ENCODE measurements around the gene MIB2. TPM values are rescaled to one million over a fixed set of nuclear protein-coding genes. Genes with fewer than 3 reads are reported as not detected.

The MIB2 gene
- total RNA-seq, 1 experiment from 2014 or later: 32.4 TPM

DNA sequence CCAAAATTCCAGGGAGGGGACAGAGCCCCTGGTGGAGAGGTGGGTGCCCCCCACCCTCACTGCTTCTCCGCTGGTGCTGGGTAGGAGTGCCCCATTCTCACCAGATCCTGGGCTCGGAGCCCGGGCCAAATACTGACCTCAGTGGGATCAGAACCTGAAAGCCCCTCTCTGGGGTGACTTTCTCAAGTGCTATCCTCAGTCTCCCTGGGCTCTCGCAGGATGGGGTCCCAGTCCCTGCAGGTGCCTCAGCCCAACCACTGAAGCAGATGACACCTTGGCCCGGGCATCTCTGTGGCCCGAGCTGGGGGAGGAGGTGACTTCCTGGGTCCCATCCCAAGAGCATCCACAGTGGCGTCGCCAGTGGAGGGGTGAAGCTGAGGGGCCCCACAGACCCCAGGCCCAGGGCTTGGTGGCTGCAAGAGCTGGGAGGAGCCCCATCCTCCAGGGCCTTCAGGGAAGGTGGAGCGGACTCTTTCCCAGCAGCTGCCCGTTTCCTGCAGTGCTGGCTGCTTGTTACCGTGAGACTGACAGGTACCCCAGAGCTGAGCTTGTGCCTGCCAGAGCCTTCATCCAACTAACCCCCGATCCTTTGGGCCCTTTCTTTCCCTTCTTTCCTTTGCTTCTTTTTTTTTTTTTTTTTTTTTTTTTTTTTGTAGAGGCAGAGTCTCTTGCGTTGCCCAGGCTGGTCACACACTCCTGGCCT, 11.5 kb upstream of the MIB2 start:
- no peak overlapping the region for H3K4me3 Mint-ChIP-seq (ENCODE audit: unreplicated experiment)
- no peaks in the 10 kb centered on the region for H3K36me3 Mint-ChIP-seq (ENCODE audit: insufficient read depth, unreplicated experiment)
- ChIA-PET POLR2A (no interaction called here), CTCF (no interaction called here)
- Histone ChIP-seq H3K4me3 (ENCODE audit: low read depth, low read length) (no peak overlapping the region), H3K9me3 (no peaks in the 10 kb centered on the region), H3K27me3 (replicated peaks; ENCODE audit: control insufficient read depth, insufficient read depth, low read length) (no peaks in the 10 kb centered on the region), H3K4me1 (no peaks in the 10 kb centered on the region; the same call in 1 of the 2 replicates), H3K36me3 (ENCODE audit: control insufficient read depth, insufficient read depth, low read length) (no peaks in the 10 kb centered on the region)
- no peak for TF ChIP-seq CTCF (IDR thresholded peaks at IDR 0.05; ENCODE audit: insufficient read depth in 1 of 2, low read depth in 1 of 2, low read length in 1 of 2, severe bottlenecking in 1 of 2, unreplicated experiment in 1 of 2)
- H3K4me1 Mint-ChIP-seq (ENCODE audit: low read depth, unreplicated experiment): no peaks in the 10 kb centered on the region
- BruUV-seq (replicated peaks): no TSS peak
- H3K27me3 Mint-ChIP-seq (ENCODE audit: insufficient read depth, unreplicated experiment): no peaks in the 10 kb centered on the region
- no peak for DNase-seq
- no peaks in the 10 kb centered on the region for H3K9me3 Mint-ChIP-seq (ENCODE audit: unreplicated experiment)
- intact Hi-C loops (cut with micrococcal nuclease; ENCODE audit: unreplicated experiment): no loop called here
- no peak overlapping the region for H3K27ac Mint-ChIP-seq (ENCODE audit: unreplicated experiment)

DNA sequence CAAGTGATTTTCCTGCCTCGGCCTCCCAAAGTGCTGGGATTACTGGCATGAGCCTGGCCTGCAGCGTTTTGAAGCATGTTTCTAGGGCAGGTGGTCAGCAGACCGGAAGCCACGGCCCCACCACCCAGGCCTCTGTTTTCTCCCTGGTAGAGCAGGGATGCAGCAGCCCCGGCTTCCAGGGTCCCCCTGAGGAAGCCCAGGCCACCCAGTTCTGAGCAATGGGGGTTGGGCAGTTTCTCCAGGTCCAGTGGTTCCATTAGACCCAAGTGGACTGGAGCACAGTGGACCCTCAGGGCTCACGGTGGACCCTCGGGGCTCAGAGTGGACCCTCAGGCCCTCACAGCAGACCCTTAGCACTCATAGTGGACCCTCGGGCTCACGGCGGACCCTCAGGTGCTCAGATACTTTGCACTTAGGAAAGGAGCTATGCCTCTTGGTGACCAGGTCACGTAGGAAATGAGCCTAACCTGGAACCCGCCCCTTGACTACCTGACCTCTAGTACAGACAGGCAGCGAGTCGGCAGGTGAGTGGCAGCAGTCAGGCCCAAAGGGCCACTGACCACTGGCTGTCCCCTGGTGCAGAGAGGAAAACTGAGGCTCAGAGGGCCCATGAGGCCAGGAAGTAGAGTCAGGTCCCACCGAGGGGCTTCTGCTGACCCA, 10.8 kb upstream of the MIB2 start:
- Mint-ChIP-seq H3K4me3 (ENCODE audit: unreplicated experiment) (no peak overlapping the region), H3K4me1 (ENCODE audit: low read depth, unreplicated experiment) (no peaks in the 10 kb centered on the region), H3K9me3 (ENCODE audit: unreplicated experiment) (no peaks in the 10 kb centered on the region), H3K27ac (ENCODE audit: unreplicated experiment) (no peak overlapping the region), H3K36me3 (ENCODE audit: insufficient read depth, unreplicated experiment) (no peaks in the 10 kb centered on the region), H3K27me3 (ENCODE audit: insufficient read depth, unreplicated experiment) (no peaks in the 10 kb centered on the region)
- no peak for DNase-seq
- Histone ChIP-seq H3K27me3 (replicated peaks; ENCODE audit: control insufficient read depth, insufficient read depth, low read length) (no peaks in the 10 kb centered on the region), H3K36me3 (ENCODE audit: control insufficient read depth, insufficient read depth, low read length) (no peaks in the 10 kb centered on the region), H3K4me1 (no peaks in the 10 kb centered on the region; the same call in 1 of the 2 replicates), H3K9me3 (no peaks in the 10 kb centered on the region), H3K4me3 (ENCODE audit: low read depth, low read length) (no peak overlapping the region)
- no TSS peak for BruUV-seq (replicated peaks)
- POLR2A ChIA-PET: no interaction called here
- no peak for TF ChIP-seq CTCF (IDR thresholded peaks at IDR 0.05; ENCODE audit: insufficient read depth in 1 of 2, low read depth in 1 of 2, low read length in 1 of 2, severe bottlenecking in 1 of 2, unreplicated experiment in 1 of 2)
- intact Hi-C loops (cut with micrococcal nuclease; ENCODE audit: unreplicated experiment): no loop called here
- CTCF ChIA-PET: no interaction called here

- Histone ChIP-seq H3K36me3 (ENCODE audit: control insufficient read depth, insufficient read depth, low read length) (no peaks in the 10 kb centered on the region), H3K27me3 (replicated peaks; ENCODE audit: control insufficient read depth, insufficient read depth, low read length) (no peaks in the 10 kb centered on the region), H3K9me3 (no peaks in the 10 kb centered on the region), H3K4me3 (ENCODE audit: low read depth, low read length) (no peak overlapping the region), H3K4me1 (no peaks in the 10 kb centered on the region; the same call in 1 of the 2 replicates)
- no peak for DNase-seq
- Mint-ChIP-seq H3K4me3 (ENCODE audit: unreplicated experiment) (no peak overlapping the region), H3K4me1 (ENCODE audit: low read depth, unreplicated experiment) (no peaks in the 10 kb centered on the region), H3K27ac (ENCODE audit: unreplicated experiment) (no peak overlapping the region), H3K36me3 (ENCODE audit: insufficient read depth, unreplicated experiment) (no peaks in the 10 kb centered on the region), H3K27me3 (ENCODE audit: insufficient read depth, unreplicated experiment) (no peaks in the 10 kb centered on the region), H3K9me3 (ENCODE audit: unreplicated experiment) (no peaks in the 10 kb centered on the region)
- no peak for TF ChIP-seq CTCF (IDR thresholded peaks at IDR 0.05; ENCODE audit: insufficient read depth in 1 of 2, low read depth in 1 of 2, low read length in 1 of 2, severe bottlenecking in 1 of 2, unreplicated experiment in 1 of 2)
- ChIA-PET POLR2A (no interaction called here), CTCF (no interaction called here)
- no TSS peak for BruUV-seq (replicated peaks)
- intact Hi-C loops (cut with micrococcal nuclease; ENCODE audit: unreplicated experiment): no loop called here
Measured at GRCh38 chr1:1605034-1605591, 10.2 kb upstream of the MIB2 start.

All from Caco-2 (cell line).